Measurements from ENCODE around the gene ATP8B4.

Gene ATP8B4

DNA sequence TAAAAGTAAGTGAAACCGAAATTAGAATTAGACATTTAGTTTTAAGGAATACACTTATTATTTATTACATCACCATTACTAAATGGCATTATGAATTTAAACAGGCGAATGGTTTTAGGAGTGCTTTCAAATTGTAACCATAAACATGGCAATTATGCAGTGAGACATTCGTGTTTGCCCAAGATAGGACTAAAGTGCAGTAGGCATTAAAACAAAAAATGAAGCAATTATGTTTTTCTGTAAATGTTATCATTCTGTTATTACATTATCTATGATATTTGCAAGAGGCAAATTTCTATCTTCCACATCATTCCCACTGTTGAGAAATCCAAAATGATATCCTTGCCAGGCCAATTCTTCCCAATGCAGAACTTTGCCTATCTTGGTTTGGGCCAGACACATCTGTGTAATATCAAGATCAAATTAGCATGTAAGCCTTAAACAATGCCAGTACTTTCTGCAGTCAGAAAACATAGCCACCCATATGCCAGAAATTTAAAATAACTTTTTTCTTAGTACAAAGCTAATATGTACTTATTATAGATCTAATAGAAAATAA lies 156.9 kb downstream of the ATP8B4 start:
- Histone ChIP-seq H4K20me1 (peaks cover 0 to 5% (median 0%) of the 10 kb centered on the region in 11 experiments; a peak in 1 of 22 replicates), H3K4me3 (no peak overlapping the region), H3K27ac (no peak overlapping the region), H3K4me2 (no peak overlapping the region), H3K9me3 (replicated peaks in 1 of 11) (peaks cover 0 to 25% (median 8%) of the 10 kb centered on the region in 11 experiments; a peak in 13 of 22 replicates), H3K9ac (no peak overlapping the region), H3K27me3 (no peaks in the 10 kb centered on the region), H3K4me1 (no peaks in the 10 kb centered on the region), H3K36me3 (peaks cover 0 to 37% (median 0%) of the 10 kb centered on the region in 11 experiments; a peak in 4 of 22 replicates)
- no peak for TF ChIP-seq Cebpa-rat (IDR thresholded peaks at IDR 0.05)

GRCh38 chr15:49953421-49953820 lies 165.6 kb downstream of the ATP8B4 start:
- TF ChIP-seq Cebpa-rat (IDR thresholded peaks at IDR 0.05), result no peak
- Histone ChIP-seq H3K4me3 (no peak overlapping the region), H3K27me3 (no peaks in the 10 kb centered on the region), H3K36me3 (peaks cover 0 to 40% (median 0%) of the 10 kb centered on the region in 11 experiments; a peak in 7 of 22 replicates), H3K27ac (no peak overlapping the region), H3K4me1 (no peaks in the 10 kb centered on the region), H4K20me1 (no peaks in the 10 kb centered on the region), H3K4me2 (no peak overlapping the region), H3K9ac (no peak overlapping the region), H3K9me3 (replicated peaks in 1 of 11) (peaks cover 0 to 36% (median 3%) of the 10 kb centered on the region in 11 experiments; a peak in 5 of 22 replicates)

DNA sequence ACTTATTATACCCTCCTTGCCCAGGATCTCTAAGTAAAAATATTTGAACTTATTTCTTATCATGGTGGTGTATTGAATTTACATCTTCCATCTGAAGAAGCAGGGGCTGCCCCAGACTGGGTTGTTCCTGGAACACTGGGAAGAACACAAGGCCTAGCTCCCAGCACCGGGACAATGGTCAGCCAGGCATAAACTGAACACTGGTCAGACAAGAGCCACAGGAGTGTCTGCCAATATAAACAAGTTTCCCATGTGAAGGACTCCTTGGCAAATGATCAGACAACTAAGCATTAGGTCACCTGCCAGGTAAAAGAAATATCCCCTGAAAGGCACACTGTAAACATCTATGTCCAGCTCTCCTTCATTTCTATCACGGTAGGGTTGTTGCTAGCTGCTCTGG lies 172.4 kb downstream of the ATP8B4 start:
- H3K27me3 ChIP-seq, result no peaks in the 10 kb centered on the region
- no peak overlapping the region for H3K4me3 ChIP-seq
- H3K36me3 ChIP-seq, result peaks cover 0 to 20% (median 0%) of the 10 kb centered on the region in 11 experiments; a peak in 4 of 22 replicates
- peaks cover 0 to 11% (median 0%) of the 10 kb centered on the region in 10 experiments; a peak in 4 of 20 replicates for H3K4me1 ChIP-seq
- peaks cover 10 to 42% (median 22%) of the 10 kb centered on the region in 11 experiments; a peak in 20 of 22 replicates for H3K9me3 ChIP-seq (replicated peaks in 1 of 11)
- H3K9ac ChIP-seq, result no peak overlapping the region
- TF ChIP-seq Cebpa-rat (IDR thresholded peaks at IDR 0.05), result no peak
- H3K27ac ChIP-seq, result no peak overlapping the region
- H4K20me1 ChIP-seq, result no peaks in the 10 kb centered on the region
- H3K4me2 ChIP-seq, result 0 out of 22 replicates have a peak overlapping the region, but pooled peaks of 1 of the 11 experiments have one; percentile 11

GRCh38 chr15:49934487-49934886 lies 184.5 kb downstream of the ATP8B4 start:
- Histone ChIP-seq H3K27ac (no peak overlapping the region), H3K36me3 (peaks cover 0 to 40% (median 0%) of the 10 kb centered on the region in 11 experiments; a peak in 4 of 22 replicates), H3K4me1 (no peaks in the 10 kb centered on the region), H3K9me3 (replicated peaks in 1 of 11) (no peaks in the 10 kb centered on the region), H3K4me3 (no peak overlapping the region), H3K27me3 (no peaks in the 10 kb centered on the region), H3K9ac (no peak overlapping the region), H3K4me2 (no peak overlapping the region), H4K20me1 (no peaks in the 10 kb centered on the region)
- TF ChIP-seq Cebpa-rat (IDR thresholded peaks at IDR 0.05), result no peak; a peak in 1 of 22 replicates

GRCh38 chr15:49927189-49927861 lies 191.7 kb downstream of the ATP8B4 start:
- Histone ChIP-seq H3K27me3 (no peaks in the 10 kb centered on the region), H4K20me1 (no peaks in the 10 kb centered on the region), H3K4me3 (no peak overlapping the region), H3K27ac (no peak overlapping the region), H3K4me2 (no peak overlapping the region), H3K9me3 (replicated peaks in 1 of 11) (no peaks in the 10 kb centered on the region; a peak in 1 of 22 replicates), H3K9ac (no peak overlapping the region), H3K4me1 (no peaks in the 10 kb centered on the region), H3K36me3 (peaks cover 0 to 82% (median 0%) of the 10 kb centered on the region in 11 experiments; a peak in 4 of 22 replicates)
- no peak for TF ChIP-seq Cebpa-rat (IDR thresholded peaks at IDR 0.05)

DNA sequence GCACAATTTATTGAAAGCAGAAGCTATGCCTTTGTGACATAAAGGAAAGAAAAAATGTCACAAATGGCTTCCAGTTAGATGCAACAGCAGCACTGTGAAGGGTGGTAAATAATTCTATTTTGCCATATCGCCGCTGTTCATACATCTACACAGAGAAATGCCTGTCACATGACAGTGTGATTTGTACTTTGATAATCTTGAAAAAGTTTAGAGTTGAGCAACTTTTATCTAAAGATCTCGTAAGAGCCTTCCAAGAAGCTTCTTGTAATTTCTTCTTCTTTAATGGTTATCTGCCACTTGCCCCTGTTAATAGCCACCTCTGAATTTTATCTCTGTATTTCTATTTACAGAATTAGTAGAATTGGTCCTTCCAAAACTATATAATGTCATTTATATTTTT lies 192.3 kb downstream of the ATP8B4 start:
- no peak overlapping the region for H3K27ac ChIP-seq

DNA sequence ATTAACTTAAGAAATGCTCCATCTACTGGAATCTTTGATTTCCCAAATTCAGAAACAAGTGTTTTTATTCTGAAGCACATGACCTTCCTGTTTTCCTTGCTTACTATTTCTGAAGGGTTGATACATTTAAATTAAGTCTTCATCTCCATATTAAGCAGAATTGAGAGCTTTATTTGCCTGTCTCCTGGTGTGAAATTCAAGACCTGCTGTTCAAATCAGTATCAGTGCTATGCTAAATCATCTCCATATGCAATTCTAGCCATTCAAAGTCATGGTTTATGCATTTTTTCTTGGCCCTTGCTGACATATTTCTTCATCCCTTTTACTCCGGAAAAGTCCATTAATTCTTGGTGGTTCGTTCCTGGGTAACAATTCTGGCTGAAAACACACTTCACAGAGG lies 195.4 kb downstream of the ATP8B4 start:
- Histone ChIP-seq H3K9ac (no peak overlapping the region), H3K4me3 (no peak overlapping the region), H3K27me3 (no peaks in the 10 kb centered on the region), H3K27ac (no peak overlapping the region), H3K9me3 (replicated peaks in 1 of 11) (peaks cover 0 to 6% (median 0%) of the 10 kb centered on the region in 11 experiments; a peak in 1 of 22 replicates), H3K36me3 (peaks cover 0 to 86% (median 0%) of the 10 kb centered on the region in 11 experiments; a peak in 5 of 22 replicates), H3K4me2 (no peak overlapping the region), H3K4me1 (no peaks in the 10 kb centered on the region), H4K20me1 (no peaks in the 10 kb centered on the region)
- no peak for TF ChIP-seq Cebpa-rat (IDR thresholded peaks at IDR 0.05)

More for the DNA sequence above, 192.3 kb downstream of the ATP8B4 start:
- H3K9me3 ChIP-seq (replicated peaks in 1 of 11), result no peaks in the 10 kb centered on the region; a peak in 1 of 22 replicates
- H3K4me2 ChIP-seq, result no peak overlapping the region
- no peak overlapping the region for H3K9ac ChIP-seq
- peaks cover 0 to 86% (median 0%) of the 10 kb centered on the region in 11 experiments; a peak in 4 of 22 replicates for H3K36me3 ChIP-seq
- TF ChIP-seq Cebpa-rat (IDR thresholded peaks at IDR 0.05), result no peak
- H4K20me1 ChIP-seq, result no peaks in the 10 kb centered on the region
- H3K27me3 ChIP-seq, result no peaks in the 10 kb centered on the region
- no peak overlapping the region for H3K4me3 ChIP-seq
- H3K4me1 ChIP-seq, result no peaks in the 10 kb centered on the region

- Histone ChIP-seq H3K36me3 (peaks cover 0 to 83% (median 0%) of the 10 kb centered on the region in 11 experiments; a peak in 5 of 22 replicates), H3K4me3 (no peak overlapping the region), H3K4me2 (no peak overlapping the region), H3K27ac (no peak overlapping the region), H4K20me1 (no peaks in the 10 kb centered on the region), H3K4me1 (no peaks in the 10 kb centered on the region; a peak in 3 of 20 replicates), H3K9ac (no peak overlapping the region), H3K9me3 (replicated peaks in 1 of 11) (0 out of 22 replicates have a peak, but pooled peaks cover 0 to 6% (median 0%) of the 10 kb centered on the region in 11 experiments), H3K27me3 (no peaks in the 10 kb centered on the region)
- no peak for TF ChIP-seq Cebpa-rat (IDR thresholded peaks at IDR 0.05)
These were observed 200.0 kb downstream of the ATP8B4 start for GRCh38 chr15:49919034-49919433.

- H3K4me1 ChIP-seq, result no peaks in the 10 kb centered on the region; a peak in 3 of 20 replicates
- no peak overlapping the region for H3K27ac ChIP-seq
- no peak for TF ChIP-seq Cebpa-rat (IDR thresholded peaks at IDR 0.05)
- no peaks in the 10 kb centered on the region for H4K20me1 ChIP-seq
- H3K4me2 ChIP-seq, result no peak overlapping the region
- H3K36me3 ChIP-seq, result peaks cover 0 to 83% (median 0%) of the 10 kb centered on the region in 11 experiments; a peak in 5 of 22 replicates
- no peaks in the 10 kb centered on the region for H3K27me3 ChIP-seq
- no peak overlapping the region for H3K4me3 ChIP-seq
- H3K9me3 ChIP-seq (replicated peaks in 1 of 11), result 0 out of 22 replicates have a peak, but pooled peaks cover 0 to 6% (median 0%) of the 10 kb centered on the region in 11 experiments
- no peak overlapping the region for H3K9ac ChIP-seq
These were observed 200.9 kb downstream of the ATP8B4 start for GRCh38 chr15:49918121-49918520.

All from BLaER1 treated with 17β-estradiol and CSF1 and Interleukin-3, amounts not matched to agents 10 nM and 100 nM (cell line).